HepG2 (cell line): ENCODE measurements around the gene PSMB3. TPM values are rescaled to one million over a fixed set of nuclear protein-coding genes. Genes with fewer than 3 reads are reported as not detected.
A peak's percentile ranks its signal among the peaks of the same experiment; 100 is the strongest.

Source experiments
- CBX2 ChIP-seq, 2 experiments: fragments of 200-600 bp in 1 of 2; sonication (generic); formaldehyde crosslinking in 1 of 2; IDR thresholded peaks; 2 replicates each; pipeline versions ENCODE4 v1.7.0 to v1.8.1; 2018 to 2022; ENCODE audit warnings: low read depth in 2 of 2, low read length in 1 of 2, mild to moderate bottlenecking in 1 of 2, missing genetic modification reagents in 1 of 2
- EED ChIP-seq: sonication (generic); formaldehyde crosslinking; IDR thresholded peaks from 2 replicates; pipeline ENCODE4 v1.5.0; 2020; ENCODE audit warnings: mild to moderate bottlenecking, missing genetic modification reagents
- ELK4 ChIP-seq: sonication (generic); formaldehyde crosslinking; IDR thresholded peaks from 2 replicates; pipeline ENCODE4 v1.9.0; 2021; ENCODE audit warnings: missing genetic modification reagents, borderline replicate concordance
- FOSL1 ChIP-seq: sonication (generic); formaldehyde crosslinking; IDR thresholded peaks from 2 replicates; pipeline ENCODE4 v1.9.0; 2021; ENCODE audit warnings: missing genetic modification reagents, borderline replicate concordance
- GABPB1 ChIP-seq: IDR thresholded peaks from 2 replicates; pipeline ENCODE4 v1.6.1; 2016; ENCODE audit warnings: mild to moderate bottlenecking, missing genetic modification reagents, moderate library complexity, missing compliant biosample characterization
- HNRNPLL ChIP-seq: fragments of 200-400 bp; formaldehyde crosslinking; IDR thresholded peaks from 2 replicates; pipeline ENCODE4 v1.6.1; 2017; ENCODE audit warnings: mild to moderate bottlenecking, low read depth, low read length; ENCODE audit not compliant: poor library complexity, severe bottlenecking
- HOXA3 ChIP-seq: sonication (generic); formaldehyde crosslinking; IDR thresholded peaks from 2 replicates; pipeline ENCODE4 v1.5.0; 2020; ENCODE audit warnings: missing genetic modification reagents
- MTF1 ChIP-seq: sonication (generic); formaldehyde crosslinking; IDR thresholded peaks from 2 replicates; pipeline ENCODE4 v1.5.0; 2020; ENCODE audit warnings: missing genetic modification reagents
- MTF2 ChIP-seq: sonication (generic); formaldehyde crosslinking; IDR thresholded peaks from 2 replicates; pipeline ENCODE4 v1.5.0; 2020; ENCODE audit warnings: missing genetic modification reagents, borderline replicate concordance
- NCOA2 ChIP-seq: sonication (generic); formaldehyde crosslinking; IDR thresholded peaks from 2 replicates; pipeline ENCODE4 v1.8.0; 2022; ENCODE audit warnings: inconsistent platforms
- PITX1 ChIP-seq: sonication (generic); formaldehyde crosslinking; IDR thresholded peaks from 2 replicates; pipeline ENCODE4 v1.5.1; 2020; ENCODE audit warnings: mild to moderate bottlenecking, missing genetic modification reagents
- POLR2AphosphoS5 ChIP-seq: IDR thresholded peaks from 2 replicates; pipeline ENCODE4 v1.6.1; 2012; ENCODE audit warnings: low read depth, low read length
- RBFOX2 ChIP-seq: fragments of 200-400 bp; formaldehyde crosslinking; IDR thresholded peaks from 2 replicates; pipeline ENCODE4 v1.6.1; 2017; ENCODE audit warnings: low read depth, mild to moderate bottlenecking, low read length
- RXRB ChIP-seq: IDR thresholded peaks from 2 replicates; pipeline ENCODE4 v1.6.1; 2016; ENCODE audit warnings: borderline replicate concordance, missing genetic modification reagents, missing compliant biosample characterization
- SIX1 ChIP-seq: sonication (generic); formaldehyde crosslinking; IDR thresholded peaks from 2 replicates; pipeline ENCODE4 v1.4.0; 2020; ENCODE audit warnings: missing genetic modification reagents, borderline replicate concordance
- ZFAT ChIP-seq: sonication (generic); formaldehyde crosslinking; conservative IDR thresholded peaks from 2 replicates; pipeline ENCODE4 v1.8.1; 2023; ENCODE audit warnings: missing genetic modification reagents, inconsistent platforms
- ZFX ChIP-seq: sonication (generic); formaldehyde crosslinking; IDR thresholded peaks from 2 replicates; pipeline ENCODE4 v1.4.0; 2020; ENCODE audit warnings: mild to moderate bottlenecking, low read depth, missing genetic modification reagents, moderate library complexity
- ZKSCAN1 ChIP-seq: fragments of 150-350 bp; IDR thresholded peaks from 2 replicates; pipeline ENCODE4 v1.6.1; 2014; ENCODE audit warnings: low read length
- ZNF160 ChIP-seq: sonication (generic); formaldehyde crosslinking; IDR thresholded peaks from 2 replicates; pipeline ENCODE4 v1.8.0; 2022; ENCODE audit warnings: mild to moderate bottlenecking, inconsistent platforms, missing genetic modification reagents
- ZNF557 ChIP-seq: sonication (generic); formaldehyde crosslinking; IDR thresholded peaks from 2 replicates; pipeline ENCODE4 v1.4.0; 2020; ENCODE audit warnings: missing genetic modification reagents
- ZNF605 ChIP-seq: sonication (generic); formaldehyde crosslinking; IDR thresholded peaks from 2 replicates; pipeline ENCODE4 v1.8.0; 2022; ENCODE audit warnings: mild to moderate bottlenecking, missing genetic modification reagents
- ZNF777 ChIP-seq: sonication (generic); formaldehyde crosslinking; IDR thresholded peaks from 2 replicates; pipeline ENCODE4 v1.4.0; 2020; ENCODE audit warnings: missing genetic modification reagents
- polyA plus RNA-seq, 8 experiments: library from polyadenylated mRNA; depleted of rRNA in 3 of 8; stranded (reverse) in 7 of 8; unstranded in 1 of 8; fragments of >200 nt; fragmentation: Illumina TruSeq in 4 of 8; extraction: Trizol in 4 of 8; gene quantifications; 2 replicates each; pipeline versions ENCODE4 v1.2.1 to v1.2.3, GENCODE V29; 2011 to 2016; ENCODE audit warnings: low read depth in 4 of 8, missing spikeins in 1 of 8, mixed read lengths in 1 of 8; ENCODE audit not compliant: insufficient read depth in 1 of 8
- total RNA-seq, 5 experiments: library from RNA; depleted of rRNA; stranded (reverse); fragments of >200 nt; fragmentation: Illumina TruSeq; extraction: Trizol; gene quantifications; 2 replicates each; pipeline ENCODE4 v1.2.3, GENCODE V29; 2016; ENCODE audit warnings: low read depth in 1 of 5
- TF ChIP-seq, protein P1 (sequence below): conservative IDR thresholded peaks from 2 replicates; pipeline ENCODE4 v1.6.1; 2018; ENCODE audit warnings: missing genetic modification reagents
- TF ChIP-seq, protein P2 (sequence below): sonication (generic); formaldehyde crosslinking; IDR thresholded peaks from 2 replicates; pipeline ENCODE4 v1.4.0; 2020; ENCODE audit warnings: missing genetic modification reagents
- TF ChIP-seq, protein P3 (sequence below): sonication (generic); formaldehyde crosslinking; IDR thresholded peaks from 2 replicates; pipeline ENCODE4 v1.5.0; 2020; ENCODE audit warnings: missing genetic modification reagents

PSMB3 gene
- total and polyA plus RNA-seq, 2 of the 13 experiments (the other 11 are each of a cell fraction or from before 2014, with no cell fraction given): 366 to 517 TPM

DNA sequence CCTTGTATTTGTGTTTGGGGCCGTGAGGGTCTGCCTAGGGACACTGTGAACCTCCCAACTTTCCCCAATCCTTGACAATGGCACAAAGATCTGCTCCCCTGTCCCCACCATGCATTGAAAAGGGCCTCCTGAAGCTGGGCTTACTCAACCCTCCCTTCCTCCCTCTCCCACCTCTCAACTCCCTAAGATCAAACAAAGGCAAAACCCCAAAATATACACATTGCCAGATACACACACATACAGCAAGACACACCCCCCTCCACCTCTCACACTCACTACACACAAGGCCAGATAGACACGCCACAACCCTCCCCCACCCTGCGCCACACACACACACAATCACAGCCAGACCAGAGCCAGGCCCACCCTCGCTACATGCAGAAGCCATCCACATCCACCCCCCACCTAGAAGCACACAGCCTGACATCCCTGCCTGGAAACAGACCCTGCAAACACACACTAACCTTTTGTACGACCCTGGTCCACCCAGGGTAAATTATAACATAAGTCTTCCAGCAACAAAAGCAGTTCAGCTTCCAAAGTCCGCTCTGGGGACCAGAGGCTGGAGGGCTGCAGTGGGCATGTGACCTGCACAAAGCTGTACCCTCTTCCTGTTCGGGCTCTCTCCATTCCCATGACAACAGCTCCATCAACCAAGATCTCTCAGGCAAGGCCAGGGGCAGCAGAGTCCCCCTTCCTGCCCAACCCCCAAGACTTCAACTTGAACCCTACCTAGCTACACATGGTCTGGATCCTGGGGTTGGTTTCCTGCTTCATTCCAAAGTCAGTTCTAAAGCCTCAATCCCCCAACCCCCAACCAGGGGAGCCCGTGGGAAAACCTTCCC lies 6.3 kb upstream of the PSMB3 start (continued):
- TF ChIP-seq, protein P1, sequence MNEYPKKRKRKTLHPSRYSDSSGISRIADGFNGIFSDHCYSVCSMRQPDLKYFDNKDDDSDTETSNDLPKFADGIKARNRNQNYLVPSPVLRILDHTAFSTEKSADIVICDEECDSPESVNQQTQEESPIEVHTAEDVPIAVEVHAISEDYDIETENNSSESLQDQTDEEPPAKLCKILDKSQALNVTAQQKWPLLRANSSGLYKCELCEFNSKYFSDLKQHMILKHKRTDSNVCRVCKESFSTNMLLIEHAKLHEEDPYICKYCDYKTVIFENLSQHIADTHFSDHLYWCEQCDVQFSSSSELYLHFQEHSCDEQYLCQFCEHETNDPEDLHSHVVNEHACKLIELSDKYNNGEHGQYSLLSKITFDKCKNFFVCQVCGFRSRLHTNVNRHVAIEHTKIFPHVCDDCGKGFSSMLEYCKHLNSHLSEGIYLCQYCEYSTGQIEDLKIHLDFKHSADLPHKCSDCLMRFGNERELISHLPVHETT (CRISPR knock-in tag): peak; percentile 70; the same call in 1 of the 2 replicates
- TF ChIP-seq ZFX (CRISPR knock-in tag) (peak; percentile 47), ZKSCAN1 (no peak), RXRB (CRISPR knock-in tag) (peak; percentile 83; the same call in 1 of the 2 replicates), ZNF777 (CRISPR knock-in tag) (no peak; the same call in 1 of the 2 replicates), CBX2 (IDR thresholded peaks at IDR 0.05; ENCODE audit: low read depth, low read length) (no peak), CBX2 (CRISPR knock-in tag; IDR thresholded peaks at IDR 0.05; ENCODE audit: low read depth) (no peak), POLR2AphosphoS5 (peak; percentile 45; the same call in 1 of the 2 replicates), FOSL1 (CRISPR knock-in tag) (no peak), ZNF557 (CRISPR knock-in tag) (peak; percentile 76), EED (CRISPR knock-in tag) (no peak), ZFAT (CRISPR knock-in tag) (no peak), MTF2 (CRISPR knock-in tag) (no peak), SIX1 (peak; percentile 31; the same call in 1 of the 2 replicates), ELK4 (CRISPR knock-in tag) (no peak), ZNF605 (CRISPR knock-in tag) (0 out of 2 replicates have a peak, but pooled peaks have one; percentile 42), ZNF160 (no peak), PITX1 (CRISPR knock-in tag) (peak; percentile 37; the same call in 1 of the 2 replicates), RBFOX2 (0 out of 2 replicates have a peak, but pooled peaks have one; percentile 35), GABPB1 (CRISPR knock-in tag) (0 out of 2 replicates have a peak, but pooled peaks have one; percentile 45), HNRNPLL (no peak), NCOA2 (CRISPR knock-in tag) (peak; percentile 69), HOXA3 (CRISPR knock-in tag) (peak; percentile 59; the same call in 1 of the 2 replicates), MTF1 (no peak)
- TF ChIP-seq, protein P2, sequence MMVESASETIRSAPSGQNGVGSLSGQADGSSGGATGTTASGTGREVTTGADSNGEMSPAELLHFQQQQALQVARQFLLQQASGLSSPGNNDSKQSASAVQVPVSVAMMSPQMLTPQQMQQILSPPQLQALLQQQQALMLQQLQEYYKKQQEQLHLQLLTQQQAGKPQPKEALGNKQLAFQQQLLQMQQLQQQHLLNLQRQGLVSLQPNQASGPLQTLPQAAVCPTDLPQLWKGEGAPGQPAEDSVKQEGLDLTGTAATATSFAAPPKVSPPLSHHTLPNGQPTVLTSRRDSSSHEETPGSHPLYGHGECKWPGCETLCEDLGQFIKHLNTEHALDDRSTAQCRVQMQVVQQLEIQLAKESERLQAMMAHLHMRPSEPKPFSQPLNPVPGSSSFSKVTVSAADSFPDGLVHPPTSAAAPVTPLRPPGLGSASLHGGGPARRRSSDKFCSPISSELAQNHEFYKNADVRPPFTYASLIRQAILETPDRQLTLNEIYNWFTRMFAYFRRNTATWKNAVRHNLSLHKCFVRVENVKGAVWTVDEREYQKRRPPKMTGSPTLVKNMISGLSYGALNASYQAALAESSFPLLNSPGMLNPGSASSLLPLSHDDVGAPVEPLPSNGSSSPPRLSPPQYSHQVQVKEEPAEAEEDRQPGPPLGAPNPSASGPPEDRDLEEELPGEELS (CRISPR knock-in tag): peak; percentile 73
- TF ChIP-seq, protein P3, sequence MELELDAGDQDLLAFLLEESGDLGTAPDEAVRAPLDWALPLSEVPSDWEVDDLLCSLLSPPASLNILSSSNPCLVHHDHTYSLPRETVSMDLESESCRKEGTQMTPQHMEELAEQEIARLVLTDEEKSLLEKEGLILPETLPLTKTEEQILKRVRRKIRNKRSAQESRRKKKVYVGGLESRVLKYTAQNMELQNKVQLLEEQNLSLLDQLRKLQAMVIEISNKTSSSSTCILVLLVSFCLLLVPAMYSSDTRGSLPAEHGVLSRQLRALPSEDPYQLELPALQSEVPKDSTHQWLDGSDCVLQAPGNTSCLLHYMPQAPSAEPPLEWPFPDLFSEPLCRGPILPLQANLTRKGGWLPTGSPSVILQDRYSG: no peak
